Fibroblast of skin of scalp (primary cell): Measurements from ENCODE around the gene GSDME.
A peak's percentile ranks its signal among the peaks of the same experiment; 100 is the strongest.

Source experiments
- DNase-seq: peaks from one replicate; pipeline ENCODE4 v3.0.0-alpha.2; 2013

Gene GSDME

DNA sequence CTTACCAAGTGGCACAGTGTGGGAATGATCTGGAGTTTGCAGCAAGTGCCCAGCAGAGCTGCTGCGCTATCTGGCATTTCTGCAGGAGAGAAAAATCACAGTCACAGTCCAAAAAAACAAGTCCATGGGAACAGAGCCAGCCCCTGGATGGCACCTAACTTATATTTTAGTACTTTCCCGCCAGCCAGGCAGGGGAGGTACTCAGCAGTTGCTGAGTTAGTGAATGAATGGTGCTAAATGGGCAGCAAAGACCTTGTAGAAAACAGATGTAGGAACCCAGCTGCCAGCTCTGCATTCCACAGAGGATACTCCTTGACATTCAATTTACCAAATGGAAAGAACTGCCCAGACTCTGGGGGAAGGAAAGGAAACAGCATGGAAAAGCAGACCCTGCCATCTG is 54.5 kb downstream of the GSDME start:
- DNase-seq, result peak; percentile 6

DNA sequence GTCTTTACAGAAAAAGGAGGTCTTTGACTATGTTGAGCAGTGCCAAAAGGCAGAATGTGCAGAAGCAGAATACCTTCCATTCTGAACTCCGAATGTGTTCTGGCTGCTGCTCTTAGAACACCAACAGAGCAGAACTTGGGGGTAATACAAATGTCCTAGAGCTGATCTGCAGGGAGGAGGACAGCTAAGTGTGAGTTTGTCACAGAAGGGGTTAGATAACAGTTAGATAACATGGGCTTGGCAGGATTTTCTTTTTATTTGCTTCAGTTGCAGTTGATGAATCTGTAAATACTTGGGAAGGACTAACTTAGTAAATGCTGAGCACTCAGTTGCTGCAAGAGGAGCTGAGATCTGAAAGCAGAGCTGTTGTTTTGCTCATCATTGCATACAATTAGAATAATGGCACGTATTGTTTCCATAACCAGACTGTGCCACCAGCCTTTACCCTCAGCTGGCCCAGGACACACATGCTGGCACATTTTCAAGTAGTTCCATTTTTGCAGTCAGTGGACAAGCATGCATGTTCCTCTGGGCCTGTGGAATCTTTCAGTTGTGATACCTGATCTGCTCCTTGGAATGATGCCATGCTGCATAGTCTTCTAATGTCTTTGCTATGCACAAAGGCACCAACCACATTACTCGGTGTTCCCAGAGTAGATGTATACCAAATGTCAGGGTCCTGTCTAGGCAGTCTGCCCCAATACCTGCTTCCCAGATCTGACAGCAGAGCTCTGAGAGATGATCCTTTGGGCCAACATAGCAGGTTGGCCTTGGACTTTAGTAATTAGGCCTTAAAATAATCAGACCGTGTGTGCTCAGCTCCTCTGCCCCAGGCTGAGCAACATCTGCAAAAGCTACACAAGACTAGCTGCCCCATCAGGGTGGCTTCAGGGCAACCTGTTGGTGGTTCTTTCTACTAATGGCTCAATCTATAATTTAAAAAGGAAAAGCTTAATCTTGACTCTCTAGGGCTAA is 55.7 kb downstream of the GSDME start:
- peak; percentile 93 for DNase-seq

- DNase-seq, result peak; percentile 18
Observed at GRCh38 chr7:24700521-24701260, 56.6 kb downstream of the GSDME start.

DNA sequence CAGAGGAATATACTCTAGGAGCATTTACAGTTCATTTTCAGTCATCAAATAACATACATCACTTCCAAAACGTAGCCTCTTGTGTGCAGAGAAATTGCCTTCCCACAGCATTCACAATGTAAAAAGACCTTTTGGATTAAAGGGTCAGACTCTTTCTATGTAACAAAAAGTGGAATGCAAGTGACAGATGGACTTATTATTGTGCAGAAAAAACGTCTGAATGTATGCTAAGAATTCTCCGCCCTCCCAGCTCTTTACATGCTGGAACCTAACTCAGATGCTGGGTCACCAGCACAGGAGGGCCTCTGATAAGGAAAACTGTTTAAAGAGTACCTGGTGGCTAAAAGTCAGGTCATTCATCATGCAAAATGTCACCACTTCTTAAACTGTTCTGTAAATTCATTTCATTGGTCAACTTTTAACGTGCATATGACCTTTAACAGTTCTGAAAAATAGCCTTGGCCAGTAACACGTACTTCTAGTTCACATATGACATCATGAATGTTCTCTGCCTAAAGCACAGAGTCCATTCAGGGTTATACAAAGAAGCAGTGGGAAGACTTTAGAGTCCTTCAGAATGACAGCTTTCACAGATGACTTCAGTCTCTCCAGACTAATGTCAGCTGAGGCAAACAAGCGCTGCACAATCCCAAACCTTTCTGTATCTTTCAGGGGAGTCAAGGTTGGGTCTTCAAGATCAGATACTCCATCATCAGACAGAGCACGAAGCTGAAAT is 58.6 kb downstream of the GSDME start:
- no peak for DNase-seq

GRCh38 chr7:24697416-24697815 is 59.8 kb downstream of the GSDME start:
- DNase-seq, result no peak

GRCh38 chr7:24692592-24692991 is 64.7 kb downstream of the GSDME start:
- no peak for DNase-seq

DNA sequence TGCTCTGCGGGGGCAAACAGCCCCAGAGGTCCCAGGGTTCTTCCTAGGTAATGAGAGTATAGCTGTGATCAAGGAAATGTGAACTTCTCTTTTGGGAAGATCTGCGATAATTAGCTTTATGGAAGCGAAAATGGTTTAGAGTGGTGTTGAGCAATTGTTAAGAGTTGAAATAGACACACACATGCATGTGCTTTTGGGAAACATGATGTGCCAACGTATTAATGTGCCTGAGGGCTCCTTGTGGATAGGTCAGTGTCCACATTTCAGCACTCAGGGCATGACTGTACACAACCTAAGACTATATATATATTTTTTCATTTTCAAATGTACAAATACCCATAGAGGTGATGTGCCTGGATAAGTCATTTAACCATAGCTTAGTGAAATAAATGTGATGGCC is 67.0 kb downstream of the GSDME start:
- no peak for DNase-seq

DNA sequence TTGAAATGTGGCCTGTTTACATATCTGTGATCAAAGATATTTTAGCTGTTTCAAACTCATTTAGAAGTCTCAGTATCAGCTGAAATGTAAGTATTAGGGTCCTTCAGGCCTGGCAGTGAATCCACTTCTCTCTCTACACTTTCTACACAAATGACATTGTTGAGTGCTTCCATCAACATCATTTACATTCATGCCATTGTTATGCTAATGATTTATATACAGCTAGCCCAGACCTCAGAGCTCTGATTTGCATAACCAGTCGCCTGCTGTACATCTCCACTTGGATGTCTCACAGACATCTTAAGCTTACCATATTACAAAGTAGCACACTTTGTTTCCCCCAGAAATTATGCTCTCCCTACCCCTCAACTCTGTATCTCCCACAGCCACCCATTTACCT is 71.6 kb downstream of the GSDME start:
- no peak for DNase-seq

- DNase-seq, result no peak
Observed at GRCh38 chr7:24670782-24671181, 86.5 kb downstream of the GSDME start.

DNA sequence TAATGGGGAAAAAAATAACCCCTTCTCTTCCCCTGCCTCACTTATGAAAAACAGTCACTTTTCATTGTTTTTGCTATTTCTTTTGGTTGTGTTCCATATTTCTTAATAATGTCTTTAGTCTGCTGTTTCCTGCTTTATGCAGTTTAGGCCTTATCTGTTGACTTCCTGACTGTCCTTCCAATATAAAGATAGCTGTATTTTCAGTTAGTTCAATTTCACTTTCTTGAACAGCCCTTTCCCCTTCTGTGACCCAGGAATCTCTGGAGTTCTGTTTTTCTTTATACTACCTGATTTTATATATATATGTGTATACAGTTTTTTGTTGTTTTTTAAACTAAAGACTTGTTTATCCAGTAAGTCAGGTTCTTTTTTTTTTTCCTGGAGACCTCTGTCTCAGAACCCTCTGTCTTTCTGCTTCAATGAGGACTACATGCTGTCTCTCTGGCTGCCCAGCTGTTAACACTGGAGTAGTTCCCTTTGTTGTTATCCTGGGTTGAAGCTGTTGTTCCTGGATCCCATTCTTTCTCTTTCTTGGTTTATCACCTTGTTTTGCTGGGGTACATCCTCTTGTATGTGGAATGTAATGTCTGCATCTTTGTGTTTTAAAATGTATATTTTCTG is 87.2 kb downstream of the GSDME start:
- DNase-seq, result no peak

GRCh38 chr7:24668927-24669635 is 88.2 kb downstream of the GSDME start:
- DNase-seq, result no peak

DNA sequence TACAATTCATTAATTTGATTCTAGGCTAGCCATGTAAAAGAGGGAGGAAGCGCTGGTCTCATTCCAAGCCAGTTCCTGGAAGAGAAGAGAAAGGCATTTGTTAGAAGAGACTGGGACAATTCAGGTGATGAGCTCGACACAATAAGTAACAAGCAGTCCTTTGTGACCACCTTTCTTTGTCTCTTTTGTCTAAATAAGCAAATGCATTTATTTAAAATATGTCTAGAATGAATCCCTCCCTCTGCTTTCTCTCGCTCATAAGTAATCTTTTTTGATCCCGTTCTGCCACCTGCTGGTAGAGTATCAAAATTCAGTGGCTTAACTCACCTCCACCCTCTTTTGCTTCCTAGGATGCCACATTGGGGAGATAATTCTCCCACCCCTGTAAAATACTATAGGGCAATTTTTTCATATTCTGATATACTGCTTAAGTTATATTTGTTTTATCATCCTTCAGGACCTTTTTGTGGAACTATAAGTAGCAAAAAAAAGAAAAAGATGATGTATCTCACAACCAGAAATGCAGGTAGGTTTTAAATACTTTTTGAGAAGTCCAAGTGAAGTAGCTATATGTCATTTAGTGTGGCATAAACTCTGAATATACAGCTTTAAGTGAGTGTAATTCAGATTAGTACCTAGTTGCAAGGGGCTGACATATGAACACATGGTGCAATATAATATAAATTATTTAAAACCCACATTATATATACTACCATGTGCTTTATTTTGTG is 91.5 kb downstream of the GSDME start:
- peak; percentile 57 for DNase-seq

- peak; percentile 20 for DNase-seq
Observed at GRCh38 chr7:24660546-24660945, 96.7 kb downstream of the GSDME start.

- no peak for DNase-seq
Observed at GRCh38 chr7:24659505-24659904, 97.8 kb downstream of the GSDME start.

- no peak for DNase-seq
Observed at GRCh38 chr7:24657980-24658379, 99.3 kb downstream of the GSDME start.

- DNase-seq, result no peak
Observed at GRCh38 chr7:24656608-24657007, 100.7 kb downstream of the GSDME start.

DNA sequence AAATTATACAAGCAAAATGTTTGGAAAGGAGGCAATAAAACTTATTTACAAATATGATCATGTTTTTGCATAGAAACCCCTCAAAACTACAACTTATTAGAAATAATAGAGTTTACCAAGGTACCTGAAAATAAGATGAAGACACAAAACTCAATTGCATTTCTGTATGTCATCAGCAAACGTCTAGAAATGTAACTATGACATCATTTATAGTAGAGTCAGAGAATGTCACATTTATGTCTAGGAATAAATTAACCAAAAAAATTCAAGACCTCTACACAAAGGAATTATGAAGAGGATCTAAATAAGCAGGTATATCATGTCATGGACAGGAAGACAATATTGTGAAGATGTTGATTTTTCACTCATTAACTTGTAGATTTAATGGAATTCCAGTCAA is 103.0 kb downstream of the GSDME start:
- no peak for DNase-seq

DNA sequence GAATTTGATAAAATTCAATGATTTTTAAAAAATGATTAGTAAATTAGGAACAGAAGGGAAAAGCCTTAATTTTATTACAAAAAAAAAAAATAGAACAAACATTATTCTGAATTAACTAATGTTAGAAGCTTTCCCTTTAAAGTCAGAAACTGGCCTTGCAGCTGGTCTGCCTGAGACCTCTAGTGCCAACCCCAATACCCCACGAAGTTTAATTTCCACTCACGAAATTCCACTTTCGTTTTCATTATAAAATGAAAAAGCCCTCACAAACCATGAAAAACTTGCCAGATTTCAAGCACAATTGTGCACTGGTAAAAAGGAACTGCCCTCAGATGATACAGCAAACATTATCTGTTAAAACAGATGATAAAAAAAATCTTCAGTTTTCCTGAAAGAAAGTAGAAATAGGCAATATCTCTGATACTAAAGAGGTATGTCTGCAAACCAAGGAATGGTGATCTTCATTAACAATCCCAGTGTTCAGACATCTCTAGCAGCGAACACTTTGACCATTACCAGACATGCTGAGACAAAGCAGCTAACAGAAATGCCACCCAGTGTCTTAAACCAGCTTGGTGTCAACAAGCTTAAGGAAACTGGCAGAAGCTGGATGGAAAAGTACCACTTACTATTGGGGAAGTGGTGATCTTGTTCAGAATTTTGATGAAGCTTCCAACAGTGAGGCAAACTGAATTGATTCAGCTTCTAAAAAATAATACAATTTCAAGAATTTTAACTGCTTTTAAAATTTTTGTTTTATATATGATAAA is 103.8 kb downstream of the GSDME start:
- DNase-seq, result no peak

GRCh38 chr7:24652251-24652939 is 104.9 kb downstream of the GSDME start:
- no peak for DNase-seq
